ENCODE measurements around the gene CNTN5. TPM values are rescaled to one million over a fixed set of nuclear protein-coding genes. Genes with fewer than 3 reads are reported as not detected.

The CNTN5 gene
- total RNA-seq, 2 donors from 2014 or later: 0.23 to 0.33 TPM

GRCh38 chr11:99449345-99449744 is 428.6 kb downstream of the CNTN5 start:
- no peak for DNase-seq (ENCODE audit: low spot score)
- intact Hi-C loops (cut with DNase I): no loop called here

GRCh38 chr11:99452075-99452474 is 431.3 kb downstream of the CNTN5 start:
- DNase-seq (ENCODE audit: low spot score): no peak

DNA sequence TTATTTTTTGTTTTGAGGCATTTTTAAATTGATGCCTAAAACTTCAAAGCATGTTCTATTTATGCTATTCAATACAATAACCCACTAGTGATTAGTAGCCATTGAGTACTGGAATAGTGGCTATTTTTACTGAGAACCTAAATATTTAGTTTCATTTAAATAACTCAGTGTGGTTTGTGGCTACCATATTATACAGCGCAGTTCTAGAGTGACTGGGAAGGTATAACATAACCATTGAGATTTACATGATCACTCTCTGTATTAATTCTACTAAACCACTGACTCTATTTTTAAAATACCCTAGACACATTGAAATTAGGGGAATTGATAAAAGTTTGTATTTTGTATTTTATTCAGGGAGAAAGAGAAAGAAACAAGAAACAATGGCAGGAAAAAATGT is 441.2 kb downstream of the CNTN5 start:
- no peak for DNase-seq (ENCODE audit: low spot score)
- intact Hi-C loops (cut with DNase I): no loop called here

More at GRCh38 chr11:99452075-99452474, 431.3 kb downstream of the CNTN5 start:
- intact Hi-C loops (cut with DNase I): no loop called here

DNA sequence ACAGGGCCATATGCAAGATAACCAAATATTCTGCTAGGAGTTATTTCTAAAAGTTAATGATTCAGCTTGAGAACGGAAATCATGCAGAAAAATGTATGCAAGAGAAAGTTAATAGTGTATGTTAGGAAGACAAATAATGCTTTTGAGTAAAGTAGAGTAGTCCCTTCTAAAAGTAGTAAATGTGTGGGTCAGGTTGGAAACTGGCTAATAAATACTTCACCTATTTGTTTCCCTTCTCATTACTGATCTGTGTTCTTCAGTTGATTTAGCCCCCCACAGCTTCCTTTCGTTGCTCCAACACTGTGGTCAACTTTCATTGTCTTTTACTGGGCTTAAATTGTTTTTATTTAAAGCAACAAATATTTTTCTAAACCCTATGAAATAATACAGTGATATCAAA is 444.2 kb downstream of the CNTN5 start:
- no peak for DNase-seq (ENCODE audit: low spot score)
- intact Hi-C loops (cut with DNase I): no loop called here

GRCh38 chr11:99489581-99489980 is 468.8 kb downstream of the CNTN5 start:
- DNase-seq (ENCODE audit: low spot score): no peak
- intact Hi-C loops (cut with DNase I): no loop called here

- no peak for DNase-seq (ENCODE audit: low spot score)
These were observed 473.3 kb downstream of the CNTN5 start for GRCh38 chr11:99494065-99494464.

DNA sequence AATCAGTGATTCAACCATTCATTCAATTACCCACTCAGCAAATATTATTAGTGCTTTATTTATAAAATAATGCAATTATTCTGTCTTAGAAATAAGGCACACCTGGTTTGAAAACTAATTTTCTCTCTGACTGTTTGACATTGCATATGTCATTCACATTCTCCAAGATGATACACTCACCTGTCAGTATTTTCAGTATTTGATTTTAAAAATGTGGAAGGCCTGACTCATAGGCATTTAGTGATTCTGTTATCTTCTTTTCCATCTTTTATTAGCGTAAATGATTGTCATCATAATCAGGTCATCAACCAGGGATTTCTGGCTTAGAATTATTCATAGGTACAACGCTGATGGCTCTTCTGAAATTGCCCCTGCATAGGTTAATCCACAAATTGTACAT is 480.9 kb downstream of the CNTN5 start:
- intact Hi-C loops (cut with DNase I): no loop called here
- no peak for DNase-seq (ENCODE audit: low spot score)

More at GRCh38 chr11:99494065-99494464, 473.3 kb downstream of the CNTN5 start:
- intact Hi-C loops (cut with DNase I): no loop called here

- DNase-seq (ENCODE audit: low spot score): no peak
- intact Hi-C loops (cut with DNase I): no loop called here
These were observed 484.6 kb downstream of the CNTN5 start for GRCh38 chr11:99505316-99505715.

DNA sequence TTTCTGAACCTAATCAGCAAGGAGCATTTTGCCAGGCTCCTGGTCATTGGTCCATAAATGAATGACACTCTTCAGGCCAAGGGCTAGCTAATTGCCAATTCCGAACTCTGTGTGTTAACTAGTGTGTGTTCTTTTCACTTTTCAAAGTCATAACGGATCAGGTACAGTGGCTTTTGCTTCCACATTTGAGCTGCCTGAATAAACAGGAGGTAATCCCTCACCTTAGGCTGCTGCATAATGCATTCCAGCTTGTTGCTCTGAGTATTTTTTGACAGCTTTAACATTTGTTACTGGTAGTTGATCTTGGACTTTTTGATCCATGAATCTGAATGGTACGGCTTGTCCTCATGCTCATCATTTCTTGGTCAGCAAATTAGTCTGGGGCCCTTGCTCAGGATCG is 485.1 kb downstream of the CNTN5 start:
- intact Hi-C loops (cut with DNase I): no loop called here

DNA sequence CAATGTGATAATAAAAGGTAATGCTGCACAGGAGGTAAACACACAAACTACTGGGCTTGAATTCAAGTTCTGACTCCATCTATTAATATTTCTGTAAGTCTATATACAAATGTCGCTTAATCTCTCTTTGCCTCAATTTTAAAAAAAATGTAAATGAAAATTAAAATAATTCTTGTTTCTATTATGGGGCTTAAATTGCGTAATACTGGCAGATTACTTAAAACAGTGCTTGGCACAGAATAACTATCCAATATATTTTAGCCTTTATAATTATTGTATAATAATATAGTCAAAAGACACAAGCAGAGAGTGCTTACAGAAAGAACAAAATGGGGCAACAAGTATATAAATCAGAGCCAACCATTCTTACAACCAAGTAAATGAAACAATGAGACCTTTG is 489.1 kb downstream of the CNTN5 start:
- no peak for DNase-seq (ENCODE audit: low spot score)
- intact Hi-C loops (cut with DNase I): no loop called here

More for the DNA sequence above, 485.1 kb downstream of the CNTN5 start:
- no peak for DNase-seq (ENCODE audit: low spot score)

- no peak for DNase-seq (ENCODE audit: low spot score)
- intact Hi-C loops (cut with DNase I): no loop called here
These were observed 492.6 kb downstream of the CNTN5 start for GRCh38 chr11:99513368-99513767.

- intact Hi-C loops (cut with DNase I): no loop called here
- DNase-seq (ENCODE audit: low spot score): no peak
These were observed 498.3 kb downstream of the CNTN5 start for GRCh38 chr11:99519095-99519494.

DNA sequence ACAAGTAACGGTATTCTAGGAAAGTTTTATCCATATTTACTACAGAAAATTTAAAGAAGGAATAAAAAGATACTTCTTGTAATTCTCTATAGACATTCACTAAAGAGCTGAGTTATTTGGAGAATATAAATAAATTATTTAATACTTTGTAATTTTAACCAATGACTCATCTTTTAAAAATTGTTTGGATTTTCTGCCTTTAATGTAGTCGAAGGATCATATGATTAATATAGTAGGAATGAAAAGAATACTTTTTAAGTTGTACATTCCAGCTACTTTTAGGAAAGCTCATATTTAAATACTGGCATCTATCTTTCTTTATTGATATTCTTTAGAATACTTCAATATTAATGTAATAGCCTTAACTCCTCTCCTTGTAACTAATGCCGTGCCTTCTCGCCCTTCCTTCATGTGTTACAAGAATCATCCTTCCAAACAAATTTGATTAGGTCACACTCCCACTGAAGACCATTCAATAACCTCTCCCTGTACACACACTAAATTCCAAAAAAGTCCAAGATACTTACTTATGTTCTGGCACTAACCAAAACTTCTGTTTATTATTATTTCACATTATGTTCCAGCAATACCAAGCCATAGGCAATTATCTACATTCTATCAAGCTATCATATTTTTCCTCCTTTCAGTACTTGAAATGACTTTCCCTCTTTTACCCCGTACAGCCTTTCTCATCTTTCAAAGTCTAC is 501.9 kb downstream of the CNTN5 start:
- DNase-seq (ENCODE audit: low spot score): no peak
- intact Hi-C loops (cut with DNase I): no loop called here

GRCh38 chr11:99531468-99531867 is 510.7 kb downstream of the CNTN5 start:
- DNase-seq (ENCODE audit: low spot score): no peak

GRCh38 chr11:99534812-99535211 is 514.1 kb downstream of the CNTN5 start:
- DNase-seq (ENCODE audit: low spot score): no peak
- intact Hi-C loops (cut with DNase I): no loop called here

More at GRCh38 chr11:99531468-99531867, 510.7 kb downstream of the CNTN5 start:
- intact Hi-C loops (cut with DNase I): no loop called here

GRCh38 chr11:99535406-99535805 is 514.7 kb downstream of the CNTN5 start:
- intact Hi-C loops (cut with DNase I): no loop called here
- no peak for DNase-seq (ENCODE audit: low spot score)

DNA sequence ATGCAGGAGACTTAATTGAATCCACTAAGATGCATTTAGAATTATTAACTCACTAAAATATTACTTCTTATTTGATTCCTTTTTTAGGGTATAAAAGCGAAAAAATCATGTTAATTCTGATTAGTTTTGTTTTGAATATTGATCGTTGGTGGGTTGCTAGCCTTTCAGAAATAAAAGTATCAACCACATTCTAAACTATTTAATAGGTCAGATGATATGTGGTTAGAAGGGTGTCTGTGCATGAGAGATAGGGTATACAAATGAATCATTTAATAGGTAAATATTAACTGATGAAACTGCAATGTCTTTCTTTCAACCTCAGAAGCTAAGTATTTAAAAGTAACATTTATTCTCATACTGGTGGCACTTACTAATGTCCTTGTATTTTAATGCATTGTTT is 515.1 kb downstream of the CNTN5 start:
- intact Hi-C loops (cut with DNase I): no loop called here
- no peak for DNase-seq (ENCODE audit: low spot score)

DNA sequence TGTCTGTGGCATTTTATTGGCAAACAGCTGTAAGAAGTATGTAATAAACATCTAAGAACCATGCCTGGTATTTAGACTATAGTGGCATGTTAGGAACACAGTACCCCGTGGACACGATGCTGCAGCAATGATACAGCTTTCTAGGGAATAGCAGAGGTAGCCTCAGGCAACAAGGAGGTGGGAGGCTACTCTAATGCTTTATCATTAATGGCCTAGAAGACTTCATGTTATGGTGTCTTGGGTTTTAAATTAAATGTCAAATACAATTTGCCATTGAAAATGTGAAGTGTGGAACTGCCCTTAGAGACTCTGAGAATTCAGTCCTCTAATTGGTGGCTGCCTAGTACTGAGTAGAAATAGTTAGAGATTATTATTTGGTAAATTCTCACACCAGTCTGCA is 516.9 kb downstream of the CNTN5 start:
- intact Hi-C loops (cut with DNase I): no loop called here
- no peak for DNase-seq (ENCODE audit: low spot score)

DNA sequence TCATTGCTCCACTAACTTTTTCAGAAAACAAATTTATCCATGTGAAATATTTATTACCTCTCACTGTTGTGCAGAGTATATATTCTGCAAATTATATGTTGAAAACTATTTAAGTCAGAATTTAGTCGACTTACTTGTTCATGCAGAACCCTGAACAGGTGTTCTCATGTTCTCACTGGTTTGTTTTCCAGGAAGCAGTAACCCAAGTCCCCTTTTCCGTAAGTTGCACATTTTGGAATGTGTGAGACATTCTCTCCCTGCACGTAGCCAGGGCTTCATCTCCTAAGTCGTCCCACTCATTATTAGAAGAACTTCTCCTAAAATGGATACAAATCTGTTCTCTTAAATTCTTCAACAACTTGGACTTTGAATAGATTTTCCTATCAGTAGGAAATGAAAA is 524.9 kb downstream of the CNTN5 start:
- intact Hi-C loops (cut with DNase I): no loop called here
- DNase-seq (ENCODE audit: low spot score): no peak

DNA sequence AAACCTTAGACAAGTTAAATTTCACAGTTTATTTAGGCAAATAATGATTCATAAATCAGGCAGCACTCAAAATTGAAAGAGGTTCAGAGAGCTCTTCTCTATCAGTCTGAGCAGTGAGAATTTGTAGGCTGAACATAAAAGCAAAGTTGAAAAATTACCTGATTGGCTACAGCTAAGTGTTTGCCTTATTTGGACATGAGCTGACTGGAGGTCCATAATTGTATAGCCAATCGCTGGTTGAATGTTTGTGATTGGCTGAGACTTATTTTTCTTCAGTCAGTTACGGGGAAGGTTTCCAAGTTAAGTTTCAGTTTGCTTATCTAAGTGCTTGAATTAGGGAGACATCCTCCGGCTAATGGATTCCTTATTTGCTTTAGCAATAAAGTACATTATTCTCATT is 527.5 kb downstream of the CNTN5 start:
- DNase-seq (ENCODE audit: low spot score): no peak
- intact Hi-C loops (cut with DNase I): no loop called here

- no peak for DNase-seq (ENCODE audit: low spot score)
- intact Hi-C loops (cut with DNase I): no loop called here
These were observed 533.6 kb downstream of the CNTN5 start for GRCh38 chr11:99554232-99554903.
